Left ventricle myocardium inferior (tissue), 1 donor: ENCODE data around the gene ANXA2R. TPM values are rescaled to one million over a fixed set of nuclear protein-coding genes. Genes with fewer than 3 reads are reported as not detected.
"Not testable (repeated sequence)": the region's sequence is repeated elsewhere in the genome, so short reads cannot be mapped to it uniquely, and the experiment has no call there.

Experiments
- DNase-seq: peaks from one replicate; pipeline ENCODE4 v3.0.0-alpha.2; 2020
- H3K27ac ChIP-seq: fragments of 200-600 bp; replicated peaks from 2 replicates; pipeline ENCODE4 v1.8.0; 2021
- H3K27me3 ChIP-seq: fragments of 200-600 bp; 2 replicates; pipeline ENCODE4 v1.8.0; 2021; ENCODE audit warnings: low read depth
- H3K36me3 ChIP-seq: fragments of 200-600 bp; 2 replicates; pipeline ENCODE4 v1.8.0; 2021
- H3K4me1 ChIP-seq: fragments of 200-600 bp; 2 replicates; pipeline ENCODE4 v1.8.0; 2021
- H3K4me3 ChIP-seq: fragments of 200-600 bp; 2 replicates; pipeline ENCODE4 v1.8.0; 2021; ENCODE audit warnings: mild to moderate bottlenecking, moderate library complexity
- H3K9me3 ChIP-seq: fragments of 200-600 bp; replicated peaks from 2 replicates; pipeline ENCODE4 v1.8.0; 2021
- intact Hi-C: fragments of 100-400 bp; cut with micrococcal nuclease; formaldehyde crosslinking; loops from one replicate; pipeline ENCODE4 v1.11.0; 2022
- total RNA-seq: library from RNA; stranded (reverse); fragmentation: NEBNext Ultra II Directional; extraction: Animal tissue kit (Norgen Biotek cat#: 25700); gene quantifications from one replicate; pipeline ENCODE4 v1.2.1, GENCODE V29; 2021
- TF ChIP-seq, protein P1 (sequence below): fragments of 200-600 bp; IDR thresholded peaks from 2 replicates; pipeline ENCODE4 v1.8.0; 2021; ENCODE audit warnings: antibody characterized with exemption, mild to moderate bottlenecking, borderline replicate concordance
- donor health status: DM: no; HTN: yes; CAD: no; lungs with severe emphysema.

The ANXA2R gene
- total RNA-seq, 1 donor from 2014 or later = 0.82 TPM

DNA sequence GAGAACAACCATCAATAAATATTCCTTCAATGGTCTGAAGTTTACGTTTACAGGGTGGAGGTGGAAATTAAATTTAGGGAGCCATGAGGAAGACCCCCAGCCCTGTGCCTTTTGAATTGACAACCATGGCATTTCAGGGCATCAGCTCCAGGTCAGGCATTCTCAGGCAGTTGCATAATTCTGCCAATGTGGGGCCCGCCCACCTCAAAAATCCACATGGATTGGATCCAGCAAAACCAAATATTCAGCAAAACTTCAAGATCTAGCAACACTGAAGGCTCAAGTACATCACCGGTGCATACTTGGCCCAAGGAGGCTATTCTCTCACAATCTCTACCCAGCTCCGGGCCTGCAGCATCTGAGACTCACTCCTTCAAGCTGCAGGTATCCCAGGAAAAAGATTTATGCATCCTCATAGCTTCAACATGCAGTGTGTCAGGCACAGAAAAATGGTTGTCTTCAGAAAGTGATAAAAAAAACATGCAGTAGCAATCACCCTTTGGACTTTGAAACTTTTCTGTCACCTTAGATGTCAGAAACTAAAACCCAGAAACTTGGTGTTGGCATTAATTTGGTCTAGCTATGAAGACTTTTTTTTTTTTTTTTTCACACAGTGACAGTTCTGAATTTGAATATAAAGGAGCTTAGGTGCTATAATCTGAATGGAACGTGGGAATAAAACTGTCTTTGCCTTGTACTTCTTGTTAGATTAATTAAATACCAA, 21.4 kb upstream of the ANXA2R start:
- intact Hi-C loops = no loop called here
- H3K27me3 ChIP-seq = no peaks in the 10 kb centered on the region
- H3K27ac ChIP-seq = no peak overlapping the region
- no peak for DNase-seq
- peaks cover 13% of the 10 kb centered on the region for H3K9me3 ChIP-seq
- peaks cover 17% of the 10 kb centered on the region for H3K4me1 ChIP-seq
- no peaks in the 10 kb centered on the region for H3K36me3 ChIP-seq
- H3K4me3 ChIP-seq = no peak overlapping the region
- TF ChIP-seq, protein P1, sequence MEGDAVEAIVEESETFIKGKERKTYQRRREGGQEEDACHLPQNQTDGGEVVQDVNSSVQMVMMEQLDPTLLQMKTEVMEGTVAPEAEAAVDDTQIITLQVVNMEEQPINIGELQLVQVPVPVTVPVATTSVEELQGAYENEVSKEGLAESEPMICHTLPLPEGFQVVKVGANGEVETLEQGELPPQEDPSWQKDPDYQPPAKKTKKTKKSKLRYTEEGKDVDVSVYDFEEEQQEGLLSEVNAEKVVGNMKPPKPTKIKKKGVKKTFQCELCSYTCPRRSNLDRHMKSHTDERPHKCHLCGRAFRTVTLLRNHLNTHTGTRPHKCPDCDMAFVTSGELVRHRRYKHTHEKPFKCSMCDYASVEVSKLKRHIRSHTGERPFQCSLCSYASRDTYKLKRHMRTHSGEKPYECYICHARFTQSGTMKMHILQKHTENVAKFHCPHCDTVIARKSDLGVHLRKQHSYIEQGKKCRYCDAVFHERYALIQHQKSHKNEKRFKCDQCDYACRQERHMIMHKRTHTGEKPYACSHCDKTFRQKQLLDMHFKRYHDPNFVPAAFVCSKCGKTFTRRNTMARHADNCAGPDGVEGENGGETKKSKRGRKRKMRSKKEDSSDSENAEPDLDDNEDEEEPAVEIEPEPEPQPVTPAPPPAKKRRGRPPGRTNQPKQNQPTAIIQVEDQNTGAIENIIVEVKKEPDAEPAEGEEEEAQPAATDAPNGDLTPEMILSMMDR = no peak

DNA sequence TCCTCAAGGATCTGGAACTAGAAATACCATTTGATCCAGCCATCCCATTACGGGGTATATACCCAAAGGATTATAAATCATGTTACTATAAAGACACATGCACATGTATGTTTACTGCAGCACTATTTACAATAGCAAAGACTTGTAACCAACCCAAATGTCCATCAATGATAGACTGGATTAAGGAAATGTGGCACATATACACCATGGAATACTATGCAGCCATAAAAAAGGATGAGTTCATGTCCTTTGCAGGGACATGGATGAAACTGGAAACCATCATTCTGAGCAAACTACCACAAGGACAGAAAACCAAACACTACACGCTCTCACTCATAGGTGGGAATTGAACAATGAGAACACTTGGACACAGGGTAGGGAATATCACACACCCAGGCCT, 19.9 kb upstream of the ANXA2R start:
- H3K27me3 ChIP-seq, H3K27ac ChIP-seq, intact Hi-C loops, H3K36me3 ChIP-seq, H3K4me3 ChIP-seq, DNase-seq: not testable (repeated sequence)
- peaks cover 11% of the 10 kb centered on the region for H3K4me1 ChIP-seq
- H3K9me3 ChIP-seq = peaks cover 13% of the 10 kb centered on the region

- Histone ChIP-seq H3K9me3 (peaks cover 13% of the 10 kb centered on the region), H3K36me3 (peaks cover 19% of the 10 kb centered on the region)
- intact Hi-C loops, H3K4me1 ChIP-seq, H3K27ac ChIP-seq, H3K27me3 ChIP-seq, H3K4me3 ChIP-seq, DNase-seq: not testable (repeated sequence)
These were observed 15.0 kb upstream of the ANXA2R start for GRCh38 chr5:43055098-43055497.

DNA sequence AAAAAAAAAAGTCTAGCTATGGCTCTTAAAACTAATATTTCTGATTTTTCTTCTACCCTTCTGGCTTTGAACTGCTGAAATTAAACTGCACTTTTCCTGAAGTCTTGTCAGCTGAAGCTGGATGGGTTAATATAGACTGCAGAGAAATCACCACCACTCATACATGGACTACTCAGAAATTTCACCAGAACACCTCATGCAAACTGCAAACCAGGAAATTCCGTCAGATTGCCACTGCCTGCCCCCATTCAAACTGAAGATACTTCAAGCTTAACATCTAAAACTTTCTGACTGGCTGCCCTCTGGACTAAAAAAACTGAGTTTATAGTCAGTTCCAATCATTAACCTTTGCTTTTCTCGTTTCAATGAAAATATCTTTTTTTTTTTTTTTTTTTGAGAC, 11.6 kb upstream of the ANXA2R start:
- Histone ChIP-seq H3K27ac (no peak overlapping the region), H3K27me3 (no peaks in the 10 kb centered on the region), H3K36me3 (peaks cover 19% of the 10 kb centered on the region), H3K4me1 (no peaks in the 10 kb centered on the region), H3K9me3 (no peaks in the 10 kb centered on the region), H3K4me3 (no peak overlapping the region)
- intact Hi-C loops = no loop called here
- TF ChIP-seq, protein P1 = no peak
- DNase-seq = no peak

GRCh38 chr5:43050384-43050783, 10.3 kb upstream of the ANXA2R start:
- Histone ChIP-seq H3K4me1 (no peaks in the 10 kb centered on the region), H3K27me3 (peaks cover 9% of the 10 kb centered on the region), H3K36me3 (peaks cover 19% of the 10 kb centered on the region), H3K27ac (no peak overlapping the region), H3K9me3 (no peaks in the 10 kb centered on the region), H3K4me3 (no peak overlapping the region)
- intact Hi-C loops = no loop called here
- TF ChIP-seq, protein P1 = no peak
- DNase-seq = no peak

GRCh38 chr5:43049236-43049635, 9.1 kb upstream of the ANXA2R start:
- Histone ChIP-seq H3K27me3 (peaks cover 18% of the 10 kb centered on the region), H3K9me3 (no peaks in the 10 kb centered on the region), H3K4me3 (no peak overlapping the region), H3K27ac (no peak overlapping the region), H3K4me1 (peaks cover 5% of the 10 kb centered on the region), H3K36me3 (peaks cover 19% of the 10 kb centered on the region)
- no peak for DNase-seq
- TF ChIP-seq, protein P1 = no peak
- intact Hi-C loops = no loop called here
